T-helper 17 cell (primary cell): Measurements from ENCODE around the gene MORN2. TPM values are rescaled to one million over a fixed set of nuclear protein-coding genes. Genes with fewer than 3 reads are reported as not detected.

ENCODE experiments used
- ATAC-seq: fragments of 150-1000 bp; cut with Tn5 transposase; 2 replicates; pipeline ENCODE4 v1.10.0; 2021; ENCODE audit warnings: mild to moderate bottlenecking, moderate library complexity
- DNase-seq, 3 donors: peaks; one replicate each; pipeline versions ENCODE4 v3.0.0 to v3.0.0-alpha.2; 2020 to 2021
- H3K9me3 ChIP-seq: one replicate; pipeline ENCODE4 v1.7.0; 2013; ENCODE audit warnings: low read length, mild to moderate bottlenecking; ENCODE audit not compliant: control insufficient read depth, poor library complexity, severe bottlenecking
- H3K27ac Mint-ChIP-seq: one replicate; pipeline ENCODE4 v1.8.0; 2022; ENCODE audit warnings: mild to moderate bottlenecking, moderate library complexity, mixed read lengths
- H3K27me3 Mint-ChIP-seq: one replicate; pipeline ENCODE4 v1.8.0; 2022; ENCODE audit warnings: mixed read lengths
- H3K36me3 Mint-ChIP-seq: one replicate; pipeline ENCODE4 v1.8.0; 2022; ENCODE audit warnings: low read depth, mixed read lengths
- H3K4me1 Mint-ChIP-seq: one replicate; pipeline ENCODE4 v1.8.0; 2022; ENCODE audit warnings: mild to moderate bottlenecking, mixed read lengths
- H3K4me3 Mint-ChIP-seq: one replicate; pipeline ENCODE4 v1.8.0; 2022; ENCODE audit warnings: mild to moderate bottlenecking, moderate library complexity, mixed read lengths
- total RNA-seq, 4 donors: library from RNA in 2 of 4; stranded (reverse) in 2 of 4; gene quantifications; one replicate each; pipeline ENCODE4 v1.2.3 and lab custom pipeline; 2022 to 2026

The MORN2 gene
- total RNA-seq, 2 donors from 2014 or later = 1.4 to 2.7 TPM

GRCh38 chr2:38907242-38907641 is 31.5 kb downstream of the MORN2 start:
- no peak overlapping the region for H3K27ac Mint-ChIP-seq
- no peaks in the 10 kb centered on the region for H3K9me3 ChIP-seq
- ATAC-seq (no peak), DNase-seq (no peak)
- H3K4me3 Mint-ChIP-seq = no peak overlapping the region
- no peaks in the 10 kb centered on the region for H3K36me3 Mint-ChIP-seq
- peaks cover 13% of the 10 kb centered on the region for H3K4me1 Mint-ChIP-seq
- no peaks in the 10 kb centered on the region for H3K27me3 Mint-ChIP-seq

- DNase-seq (no peak), ATAC-seq (peak; percentile 67)
- Mint-ChIP-seq H3K4me3 (no peak overlapping the region), H3K4me1 (peaks cover 11% of the 10 kb centered on the region), H3K27ac (peak overlapping the region; percentile 63), H3K36me3 (no peaks in the 10 kb centered on the region), H3K27me3 (no peaks in the 10 kb centered on the region)
- no peaks in the 10 kb centered on the region for H3K9me3 ChIP-seq
These were observed 32.2 kb downstream of the MORN2 start for GRCh38 chr2:38907743-38908562.

GRCh38 chr2:38909872-38910271 is 34.1 kb downstream of the MORN2 start:
- no peak for DNase-seq
- Mint-ChIP-seq H3K27ac (no peak overlapping the region), H3K4me3 (no peak overlapping the region), H3K27me3 (no peaks in the 10 kb centered on the region), H3K4me1 (peaks cover 11% of the 10 kb centered on the region), H3K36me3 (no peaks in the 10 kb centered on the region)
- H3K9me3 ChIP-seq = no peaks in the 10 kb centered on the region
- no peak for ATAC-seq

- Mint-ChIP-seq H3K36me3 (no peaks in the 10 kb centered on the region), H3K4me1 (peaks cover 11% of the 10 kb centered on the region), H3K27ac (no peak overlapping the region), H3K4me3 (no peak overlapping the region), H3K27me3 (no peaks in the 10 kb centered on the region)
- no peak for ATAC-seq
- no peaks in the 10 kb centered on the region for H3K9me3 ChIP-seq
- no peak for DNase-seq
These were observed 35.4 kb downstream of the MORN2 start for GRCh38 chr2:38911191-38911590.

GRCh38 chr2:38912619-38913018 is 36.8 kb downstream of the MORN2 start:
- ATAC-seq (no peak), DNase-seq (no peak)
- no peak overlapping the region for H3K4me3 Mint-ChIP-seq
- H3K9me3 ChIP-seq = no peaks in the 10 kb centered on the region
- no peaks in the 10 kb centered on the region for H3K36me3 Mint-ChIP-seq
- H3K27me3 Mint-ChIP-seq = no peaks in the 10 kb centered on the region
- H3K4me1 Mint-ChIP-seq = peaks cover 11% of the 10 kb centered on the region
- H3K27ac Mint-ChIP-seq = no peak overlapping the region

DNA sequence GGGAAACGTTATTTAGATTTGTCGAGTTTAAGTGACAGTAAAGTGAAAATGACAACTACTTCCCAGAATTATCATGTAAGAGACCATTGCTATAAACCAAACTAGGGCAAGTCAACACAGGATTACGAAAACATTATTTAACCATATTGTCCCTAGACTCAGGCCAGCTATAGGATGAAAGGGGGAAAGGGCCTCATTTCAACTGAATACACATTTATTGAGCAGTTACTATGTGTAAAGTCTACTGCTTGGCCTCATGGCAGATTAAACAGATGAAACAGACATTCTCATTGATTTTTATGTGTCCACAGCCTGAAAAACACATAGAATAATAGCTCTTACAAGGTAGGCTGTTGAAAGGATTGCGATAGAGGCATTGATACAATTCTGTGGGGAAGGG is 46.6 kb downstream of the MORN2 start:
- Mint-ChIP-seq H3K4me3 (no peak overlapping the region), H3K4me1 (peaks cover 2% of the 10 kb centered on the region), H3K27me3 (peaks cover 10% of the 10 kb centered on the region), H3K27ac (no peak overlapping the region), H3K36me3 (no peaks in the 10 kb centered on the region)
- no peak for ATAC-seq
- H3K9me3 ChIP-seq = no peaks in the 10 kb centered on the region
- no peak for DNase-seq

DNA sequence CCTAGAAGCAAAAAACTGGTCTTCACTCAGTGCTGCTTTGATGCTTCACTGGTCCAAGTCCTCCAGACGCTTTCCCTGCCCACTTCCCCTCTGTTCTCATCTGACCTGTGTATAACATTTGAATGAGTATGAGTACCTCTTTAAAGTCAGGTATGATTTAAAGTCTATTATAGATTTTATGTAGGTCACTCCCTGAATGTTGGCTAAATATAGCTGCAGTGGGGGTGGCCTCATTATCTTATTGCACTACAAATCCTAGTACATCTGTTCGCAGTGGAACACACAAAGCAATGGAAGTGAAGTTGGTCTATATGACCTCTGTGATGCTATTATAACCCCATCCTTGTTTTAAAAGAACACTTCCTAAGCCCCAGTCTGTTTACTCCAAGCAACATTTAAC is 47.1 kb downstream of the MORN2 start:
- H3K27ac Mint-ChIP-seq = no peak overlapping the region
- no peak for DNase-seq
- peaks cover 2% of the 10 kb centered on the region for H3K4me1 Mint-ChIP-seq
- H3K9me3 ChIP-seq = no peaks in the 10 kb centered on the region
- H3K27me3 Mint-ChIP-seq = peaks cover 10% of the 10 kb centered on the region
- no peak overlapping the region for H3K4me3 Mint-ChIP-seq
- ATAC-seq = no peak
- H3K36me3 Mint-ChIP-seq = no peaks in the 10 kb centered on the region

GRCh38 chr2:38925982-38926381 is 50.2 kb downstream of the MORN2 start:
- DNase-seq (no peak), ATAC-seq (no peak)
- H3K36me3 Mint-ChIP-seq = no peaks in the 10 kb centered on the region
- H3K27me3 Mint-ChIP-seq = peaks cover 10% of the 10 kb centered on the region
- no peak overlapping the region for H3K4me3 Mint-ChIP-seq
- no peaks in the 10 kb centered on the region for H3K9me3 ChIP-seq
- H3K4me1 Mint-ChIP-seq = peaks cover 2% of the 10 kb centered on the region
- H3K27ac Mint-ChIP-seq = no peak overlapping the region

DNA sequence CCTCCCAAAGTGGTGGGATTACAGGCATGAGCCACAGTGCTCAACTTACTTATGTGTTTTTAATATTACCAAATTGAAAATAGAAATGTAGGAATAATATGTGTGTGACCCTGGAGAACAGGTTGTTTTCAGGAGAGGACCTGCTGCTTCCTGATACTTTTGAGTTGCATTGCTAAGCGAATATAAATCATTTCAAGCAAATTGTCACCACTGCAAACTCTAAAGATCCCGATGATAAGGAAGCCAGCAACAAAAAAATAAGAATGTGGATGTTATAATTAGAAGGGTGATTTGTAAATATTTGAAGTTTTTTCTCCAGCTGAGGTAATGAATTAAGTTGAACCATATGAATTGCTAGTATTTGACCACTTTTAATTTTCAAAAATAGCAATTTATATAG is 54.8 kb downstream of the MORN2 start:
- DNase-seq (no peak), ATAC-seq (no peak)
- Mint-ChIP-seq H3K27me3 (peaks cover 13% of the 10 kb centered on the region), H3K4me3 (no peak overlapping the region), H3K27ac (no peak overlapping the region), H3K36me3 (peaks cover 2% of the 10 kb centered on the region), H3K4me1 (no peaks in the 10 kb centered on the region)
- no peaks in the 10 kb centered on the region for H3K9me3 ChIP-seq

Other genes starting within 250 kb of the MORN2 start
- gene GALM, start 209.9 kb upstream of the MORN2 start, total RNA-seq = 10 to 100 TPM; 18.5 to 28.3 TPM
- gene SRSF7, start 124.6 kb upstream of the MORN2 start, total RNA-seq = 100 to 1,000 TPM; 558 to 772 TPM
- gene GEMIN6, start 97.8 kb upstream of the MORN2 start, total RNA-seq = 1 to 10 TPM; 3.2 to 4.3 TPM
- gene DHX57, start within 50 bp of the MORN2 start, total RNA-seq = 10 to 100 TPM; 13.8 to 20.0 TPM
- gene ARHGEF33, start 13.9 kb downstream of the MORN2 start, total RNA-seq = not detected
- 10 to 100 TPM; 65.2 to 95.5 TPM for gene SOS1, start 245.1 kb downstream of the MORN2 start, total RNA-seq